IMR-90 (cell line): Measurements from ENCODE around the gene CEP104.

Experiments
- BHLHE40 ChIP-seq: fragments of 150-350 bp; IDR thresholded peaks from 2 replicates; pipeline ENCODE4 v1.6.1; 2016; ENCODE audit warnings: mild to moderate bottlenecking, low read depth, low read length
- CTCF ChIP-seq: conservative IDR thresholded peaks from 2 replicates; pipeline ENCODE4 v1.5.1; 2012; ENCODE audit warnings: mild to moderate bottlenecking, low read depth, low read length, improper control_type of control experiment
- RAD21 ChIP-seq: IDR thresholded peaks from 2 replicates; pipeline ENCODE4 v1.6.1; 2012; ENCODE audit warnings: low read length, improper control_type of control experiment

- TF ChIP-seq BHLHE40 = no peak
- TF ChIP-seq CTCF = no peak
- TF ChIP-seq RAD21 = no peak
Observed at GRCh38 chr1:3886106-3886670, 29.2 kb upstream of the CEP104 start.
